Psoas muscle (tissue), 8 donors: ENCODE data around the gene CDH11. TPM values are rescaled to one million over a fixed set of nuclear protein-coding genes. Genes with fewer than 3 reads are reported as not detected.

Experiments
- ATAC-seq, 4 donors: fragments of 200-7000 bp; cut with Tn5 transposase; one replicate each; pipeline ENCODE4 v1.9.1; 2020; ENCODE audit warnings: moderate library complexity in 3 of 4, mild to moderate bottlenecking in 2 of 4
- DNase-seq, 2 donors: peaks; one replicate each; pipeline ENCODE4 v3.0.0-alpha.2; 2020
- H3K27ac ChIP-seq: fragments of 200-600 bp; one replicate; pipeline ENCODE4 v1.8.0; 2022
- H3K27me3 ChIP-seq, 3 donors: fragments of 200-600 bp in 1 of 3; one replicate each; pipeline versions ENCODE4 v1.6.1 to v1.8.0; 2013 to 2022; ENCODE audit warnings: low read length in 2 of 3, mild to moderate bottlenecking in 2 of 3, moderate library complexity in 1 of 3; ENCODE audit not compliant: insufficient read depth in 3 of 3
- H3K36me3 ChIP-seq, 2 donors: fragments of 200-600 bp in 1 of 2; one replicate each; pipeline versions ENCODE4 v1.6.1 to v1.8.0; 2013 to 2022; ENCODE audit warnings: low read depth in 1 of 2, mild to moderate bottlenecking in 1 of 2, moderate library complexity in 1 of 2; ENCODE audit not compliant: insufficient read depth in 1 of 2
- H3K4me1 ChIP-seq: fragments of 200-600 bp; one replicate; pipeline ENCODE4 v1.8.0; 2022
- H3K4me3 ChIP-seq: fragments of 200-600 bp; one replicate; pipeline ENCODE4 v1.8.0; 2022; ENCODE audit warnings: mild to moderate bottlenecking
- H3K9me3 ChIP-seq: fragments of 200-600 bp; one replicate; pipeline ENCODE4 v1.8.0; 2022
- WGBS, 3 donors: extraction: QIAGEN DNeasy Blood & Tissue Kit; methylation state at CpG; one replicate each; pipeline versions ENCODE4 v1.1.6 to v1.1.7; 2013; 5-methylcytosine and 5-hydroxymethylcytosine counted together
- intact Hi-C, 2 donors: fragments of 100-400 bp; cut with DNase I; formaldehyde crosslinking; loops; one replicate each; pipeline versions ENCODE4 v1.11.0 to v1.14.2; 2022
- polyA plus RNA-seq, 3 donors: library from polyadenylated mRNA; stranded (reverse); fragments of 200-250 nt; gene quantifications; one replicate each; pipeline ENCODE4 v1.2.3, GENCODE V29; 2013
- total RNA-seq, 4 donors: library from RNA; stranded (reverse); fragmentation: NEBNext Ultra II Directional in 2 of 4; extraction: Animal tissue kit (Norgen Biotek cat#: 25700) in 2 of 4; gene quantifications; one replicate each; pipeline versions ENCODE4 v1.2.1 to v1.2.4, GENCODE V29; 2021 to 2023
- TF ChIP-seq, protein P1 (sequence below): fragments of 200-600 bp; IDR thresholded peaks from one replicate; pipeline ENCODE4 v1.8.0; 2022; ENCODE audit warnings: antibody characterized with exemption
- donor health status: healthy with polysubstance abuse.
- donor health status: DM: no; HTN: no; CAD: no; lungs with moderate emphysema.
- donor health status: Bipolar disorder and iron deficiency.
- donor health status: healthy.
- donor health status: DM: yes; HTN: yes; CAD: no.
- donor health status: DM: no; HTN: no; CAD: no.
- donor health status: DM: no; HTN: no; CAD: no.
- donor health status: DM: yes; HTN: yes; CAD: no.

CDH11 gene
- total and polyA plus RNA-seq, 7 donors = 0.33 to 16.8 (median 3.2) TPM

DNA sequence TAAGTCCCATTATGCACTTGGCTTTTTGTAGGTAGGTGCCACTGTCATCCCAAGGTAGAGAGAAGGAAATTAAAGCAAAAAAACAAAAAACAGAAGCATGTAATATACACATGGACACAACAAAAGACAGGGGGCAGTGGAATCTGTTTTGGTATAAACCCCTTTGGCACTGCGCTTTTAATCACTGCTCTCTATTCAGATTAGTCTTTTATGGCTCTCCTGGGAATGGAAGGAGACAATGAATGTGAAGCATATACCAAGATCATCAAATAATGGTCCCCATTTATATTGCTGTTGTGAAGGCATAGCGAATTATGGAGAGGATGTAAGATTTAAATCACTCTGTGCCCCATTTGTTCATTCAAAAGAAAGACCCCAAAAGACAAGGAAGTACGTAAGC lies 17.4 kb downstream of the CDH11 start:
- DNase-seq (no peak), ATAC-seq (no peak)
- Histone ChIP-seq H3K27me3 (no peaks in the 10 kb centered on the region), H3K4me3 (no peak overlapping the region), H3K27ac (no peak overlapping the region), H3K9me3 (no peaks in the 10 kb centered on the region), H3K36me3 (no peaks in the 10 kb centered on the region), H3K4me1 (no peaks in the 10 kb centered on the region)
- intact Hi-C loops = no loop called here
- TF ChIP-seq, protein P1, sequence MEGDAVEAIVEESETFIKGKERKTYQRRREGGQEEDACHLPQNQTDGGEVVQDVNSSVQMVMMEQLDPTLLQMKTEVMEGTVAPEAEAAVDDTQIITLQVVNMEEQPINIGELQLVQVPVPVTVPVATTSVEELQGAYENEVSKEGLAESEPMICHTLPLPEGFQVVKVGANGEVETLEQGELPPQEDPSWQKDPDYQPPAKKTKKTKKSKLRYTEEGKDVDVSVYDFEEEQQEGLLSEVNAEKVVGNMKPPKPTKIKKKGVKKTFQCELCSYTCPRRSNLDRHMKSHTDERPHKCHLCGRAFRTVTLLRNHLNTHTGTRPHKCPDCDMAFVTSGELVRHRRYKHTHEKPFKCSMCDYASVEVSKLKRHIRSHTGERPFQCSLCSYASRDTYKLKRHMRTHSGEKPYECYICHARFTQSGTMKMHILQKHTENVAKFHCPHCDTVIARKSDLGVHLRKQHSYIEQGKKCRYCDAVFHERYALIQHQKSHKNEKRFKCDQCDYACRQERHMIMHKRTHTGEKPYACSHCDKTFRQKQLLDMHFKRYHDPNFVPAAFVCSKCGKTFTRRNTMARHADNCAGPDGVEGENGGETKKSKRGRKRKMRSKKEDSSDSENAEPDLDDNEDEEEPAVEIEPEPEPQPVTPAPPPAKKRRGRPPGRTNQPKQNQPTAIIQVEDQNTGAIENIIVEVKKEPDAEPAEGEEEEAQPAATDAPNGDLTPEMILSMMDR = no peak
- 91 to 97% (median 95%) methylated on average over 3 of the region's 3 CpGs for WGBS, 3 donors

DNA sequence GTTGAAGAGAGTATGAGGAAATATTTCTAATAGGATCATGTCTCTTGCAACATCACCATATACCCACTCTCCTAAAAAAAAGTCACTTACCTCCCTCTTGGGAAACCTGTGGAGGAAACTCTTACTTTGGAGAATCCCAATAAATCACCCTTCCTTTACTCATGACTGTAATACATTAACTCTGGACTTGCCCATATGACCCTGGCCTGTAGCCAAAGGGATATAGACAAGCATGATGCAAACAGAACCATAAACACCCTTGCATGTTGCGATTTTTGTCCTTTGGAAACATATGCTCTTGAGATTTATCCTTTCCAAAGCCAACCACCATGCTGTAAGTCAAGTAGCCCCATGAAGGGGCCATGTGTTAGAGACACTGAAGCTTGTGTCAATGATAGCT lies 19.5 kb downstream of the CDH11 start:
- TF ChIP-seq, protein P1 = no peak
- Histone ChIP-seq H3K4me3 (no peak overlapping the region), H3K27me3 (no peaks in the 10 kb centered on the region), H3K9me3 (no peaks in the 10 kb centered on the region), H3K36me3 (no peaks in the 10 kb centered on the region), H3K27ac (no peak overlapping the region), H3K4me1 (no peaks in the 10 kb centered on the region)
- intact Hi-C loops = no loop called here
- 97 to 98% (median 97%) methylated on average over 1 of the region's 1 CpG for WGBS, 3 donors
- ATAC-seq = no peak
- no peak for DNase-seq

DNA sequence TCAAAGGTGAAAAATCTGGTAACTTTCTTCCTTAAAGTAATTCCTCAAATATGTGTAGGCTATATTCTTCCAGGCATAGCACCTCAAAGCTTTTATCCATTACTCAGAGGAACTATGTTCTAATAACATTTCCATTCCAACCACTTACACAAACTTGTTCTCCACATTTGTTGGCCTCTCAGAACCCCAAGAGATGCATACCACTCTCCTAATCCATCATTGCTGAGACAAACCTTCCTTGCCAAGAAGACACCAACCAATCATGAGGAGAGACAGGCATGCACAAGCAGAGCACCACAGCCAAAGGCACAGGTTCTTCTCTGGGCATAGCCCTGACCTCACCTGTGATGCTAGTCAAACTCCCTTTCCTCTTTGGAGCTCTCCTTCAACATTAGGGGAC lies 20.9 kb downstream of the CDH11 start:
- no peak for ATAC-seq
- H3K4me3 ChIP-seq = no peak overlapping the region
- no peak for DNase-seq
- intact Hi-C loops = no loop called here
- TF ChIP-seq, protein P1 = no peak
- no peaks in the 10 kb centered on the region for H3K27me3 ChIP-seq
- no peak overlapping the region for H3K27ac ChIP-seq
- no peaks in the 10 kb centered on the region for H3K4me1 ChIP-seq
- H3K36me3 ChIP-seq = no peaks in the 10 kb centered on the region
- H3K9me3 ChIP-seq = no peaks in the 10 kb centered on the region

DNA sequence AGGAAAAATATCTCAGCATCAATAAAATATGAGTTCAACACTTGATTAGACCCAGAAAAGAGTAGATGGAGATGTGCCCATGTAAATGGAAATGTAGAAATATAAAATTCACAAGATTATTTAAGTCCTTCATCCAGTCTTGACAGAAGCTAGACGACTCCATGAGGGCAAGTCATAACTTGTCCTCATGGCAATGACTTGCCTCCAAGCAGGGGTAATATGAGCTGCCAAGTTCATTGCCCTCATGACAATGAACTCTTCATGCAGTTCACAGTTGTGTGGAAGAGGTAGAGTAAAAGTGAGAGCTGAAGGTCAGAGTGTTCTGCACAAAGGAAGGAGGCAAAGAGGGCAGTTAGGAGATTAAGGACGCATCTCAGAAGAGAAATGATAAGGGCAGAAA lies 22.3 kb downstream of the CDH11 start:
- DNase-seq (no peak), ATAC-seq (no peak)
- Histone ChIP-seq H3K27me3 (no peaks in the 10 kb centered on the region), H3K4me3 (no peak overlapping the region), H3K4me1 (no peaks in the 10 kb centered on the region), H3K36me3 (no peaks in the 10 kb centered on the region), H3K9me3 (no peaks in the 10 kb centered on the region), H3K27ac (no peak overlapping the region)
- 80 to 84% (median 83%) methylated on average over 2 of the region's 2 CpGs for WGBS, 3 donors
- TF ChIP-seq, protein P1 = no peak
- intact Hi-C loops = loop anchor here in 1 of 2 donors (10.0 kb wide), 1 partner anchor 845 kb away; no protein-coding TSS in a partner anchor

DNA sequence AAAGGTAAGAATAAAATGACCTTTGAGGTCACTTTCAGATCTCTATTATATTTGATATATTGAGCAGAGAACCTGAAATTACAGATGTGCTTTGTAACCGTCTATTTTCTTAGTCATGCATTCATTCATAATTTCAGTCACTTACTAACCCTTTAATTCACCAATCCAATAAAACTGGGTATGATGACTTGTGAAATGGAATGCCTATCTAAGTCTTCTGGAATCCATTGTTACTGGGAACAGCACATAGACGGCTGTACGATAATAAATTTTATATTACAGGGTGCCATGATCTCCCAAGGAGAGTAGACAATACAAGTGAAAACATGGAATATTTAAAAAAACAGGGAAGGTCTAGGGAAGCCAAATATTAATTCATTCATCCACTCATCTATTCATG lies 22.9 kb downstream of the CDH11 start:
- ATAC-seq = no peak
- 53 to 64% (median 58%) methylated on average over 3 of the region's 3 CpGs for WGBS, 3 donors
- DNase-seq = no peak
- no peaks in the 10 kb centered on the region for H3K9me3 ChIP-seq
- no peaks in the 10 kb centered on the region for H3K4me1 ChIP-seq
- H3K4me3 ChIP-seq = no peak overlapping the region
- no peak overlapping the region for H3K27ac ChIP-seq
- intact Hi-C loops = loop anchor here in 1 of 2 donors (10.0 kb wide), 1 partner anchor 844 kb away; no protein-coding TSS in a partner anchor
- H3K36me3 ChIP-seq = no peaks in the 10 kb centered on the region
- TF ChIP-seq, protein P1 = no peak
- H3K27me3 ChIP-seq = no peaks in the 10 kb centered on the region
